ENCODE measurements around the gene CRMP1. TPM values are rescaled to one million over a fixed set of nuclear protein-coding genes. Genes with fewer than 3 reads are reported as not detected.
A peak's percentile ranks its signal among the peaks of the same experiment; 100 is the strongest.

The CRMP1 gene
- total RNA-seq, 4 donors from 2014 or later, result 0.64 to 0.76 TPM; not detected in 2

GRCh38 chr4:5893591-5893990 is 705 bp upstream of the CRMP1 start:
- no peaks in the 10 kb centered on the region for H3K9me3 ChIP-seq
- no peak overlapping the region for H3K27ac ChIP-seq
- no peak for TF ChIP-seq POLR2A (IDR thresholded peaks at IDR 0.05)
- peaks cover 97% of the 10 kb centered on the region for H3K27me3 ChIP-seq
- peaks cover 25% of the 10 kb centered on the region for H3K4me1 ChIP-seq
- no peak overlapping the region for H3K4me3 ChIP-seq
- no peak for DNase-seq (ENCODE audit: low spot score in 2 of 2)
- 48% methylated on average over 8 of the region's 8 CpGs for WGBS
- no peaks in the 10 kb centered on the region for H3K36me3 ChIP-seq

GRCh38 chr4:5892323-5893003 is 423 bp downstream of the CRMP1 start:
- Histone ChIP-seq H3K27me3 (peaks cover 99% of the 10 kb centered on the region), H3K4me1 (peaks cover 36% of the 10 kb centered on the region), H3K36me3 (no peaks in the 10 kb centered on the region), H3K4me3 (peak overlapping the region; percentile 21), H3K9me3 (no peaks in the 10 kb centered on the region), H3K27ac (no peak overlapping the region)
- TF ChIP-seq POLR2AphosphoS5 (IDR thresholded peaks at IDR 0.05), result no peak
- TF ChIP-seq CTCF (IDR thresholded peaks at IDR 0.05), result no peak
- WGBS, result 6% methylated on average over 25 of the region's 100 CpGs
- DNase-seq (ENCODE audit: low spot score in 2 of 2), result no peak

GRCh38 chr4:5891563-5892322 is 1.1 kb downstream of the CRMP1 start:
- Histone ChIP-seq H3K9me3 (no peaks in the 10 kb centered on the region), H3K4me3 (no peak overlapping the region), H3K4me1 (peaks cover 40% of the 10 kb centered on the region), H3K36me3 (no peaks in the 10 kb centered on the region), H3K27me3 (peaks cover 99% of the 10 kb centered on the region), H3K27ac (no peak overlapping the region)
- WGBS, result 12% methylated on average over 31 of the region's 34 CpGs
- no peak for DNase-seq (ENCODE audit: low spot score in 2 of 2)
- TF ChIP-seq EP300 (IDR thresholded peaks at IDR 0.05), result no peak
- no peak for TF ChIP-seq POLR2A (IDR thresholded peaks at IDR 0.05)
- TF ChIP-seq POLR2AphosphoS5 (IDR thresholded peaks at IDR 0.05), result no peak
- no peak for TF ChIP-seq CTCF (IDR thresholded peaks at IDR 0.05)

GRCh38 chr4:5890063-5890727 is 2.7 kb downstream of the CRMP1 start:
- Histone ChIP-seq H3K4me3 (peak overlapping the region; percentile 19), H3K27me3 (peaks cover 95% of the 10 kb centered on the region), H3K36me3 (no peaks in the 10 kb centered on the region), H3K9me3 (no peaks in the 10 kb centered on the region), H3K4me1 (peaks cover 40% of the 10 kb centered on the region), H3K27ac (no peak overlapping the region)
- no peak for DNase-seq (ENCODE audit: low spot score in 2 of 2)
- no peak for TF ChIP-seq POLR2AphosphoS5 (IDR thresholded peaks at IDR 0.05)
- no peak for TF ChIP-seq POLR2A (IDR thresholded peaks at IDR 0.05)
- TF ChIP-seq EP300 (IDR thresholded peaks at IDR 0.05), result no peak
- TF ChIP-seq CTCF (IDR thresholded peaks at IDR 0.05), result no peak
- WGBS, result 6% methylated on average over 16 of the region's 41 CpGs

GRCh38 chr4:5889002-5889696 is 3.7 kb downstream of the CRMP1 start:
- DNase-seq (ENCODE audit: low spot score in 2 of 2), result no peak
- 29% methylated on average over 8 of the region's 8 CpGs for WGBS
- Histone ChIP-seq H3K27me3 (peaks cover 92% of the 10 kb centered on the region), H3K4me3 (peak overlapping the region; percentile 50), H3K27ac (no peak overlapping the region), H3K9me3 (no peaks in the 10 kb centered on the region), H3K4me1 (peaks cover 40% of the 10 kb centered on the region), H3K36me3 (no peaks in the 10 kb centered on the region)
- TF ChIP-seq CTCF (IDR thresholded peaks at IDR 0.05) (no peak), POLR2AphosphoS5 (IDR thresholded peaks at IDR 0.05) (no peak), EP300 (IDR thresholded peaks at IDR 0.05) (no peak), POLR2A (IDR thresholded peaks at IDR 0.05) (no peak)
